ENCODE measurements around the gene E2F1.

The E2F1 gene

GRCh38 chr20:33687993-33688937, 2.1 kb upstream of the E2F1 start:
- DNase-seq (ENCODE audit: low read depth in 2 of 2, low spot score in 1 of 2): no peak

GRCh38 chr20:33687370-33687915, 1.3 kb upstream of the E2F1 start:
- DNase-seq (ENCODE audit: low read depth in 2 of 2, low spot score in 1 of 2): no peak

GRCh38 chr20:33686984-33687366, 790 bp upstream of the E2F1 start:
- no peak for DNase-seq (ENCODE audit: low read depth in 2 of 2, low spot score in 1 of 2)

- no peak for DNase-seq (ENCODE audit: low read depth in 2 of 2, low spot score in 1 of 2)
Measured at GRCh38 chr20:33685328-33686099, 671 bp downstream of the E2F1 start.

GRCh38 chr20:33684533-33685327, 1.5 kb downstream of the E2F1 start:
- no peak for DNase-seq (ENCODE audit: low read depth in 2 of 2, low spot score in 1 of 2)

GRCh38 chr20:33681728-33682353, 4.3 kb downstream of the E2F1 start:
- DNase-seq (ENCODE audit: low read depth in 2 of 2, low spot score in 1 of 2): no peak

GRCh38 chr20:33681288-33681687, 4.9 kb downstream of the E2F1 start:
- no peak for DNase-seq (ENCODE audit: low read depth in 2 of 2, low spot score in 1 of 2)

GRCh38 chr20:33680686-33681085, 5.5 kb downstream of the E2F1 start:
- no peak for DNase-seq (ENCODE audit: low read depth in 2 of 2, low spot score in 1 of 2)

GRCh38 chr20:33679758-33680485, 6.3 kb downstream of the E2F1 start:
- no peak for DNase-seq (ENCODE audit: low read depth in 2 of 2, low spot score in 1 of 2)

GRCh38 chr20:33677991-33678702, 8.0 kb downstream of the E2F1 start:
- no peak for DNase-seq (ENCODE audit: low read depth in 2 of 2, low spot score in 1 of 2)

- no peak for DNase-seq (ENCODE audit: low read depth in 2 of 2, low spot score in 1 of 2)
Measured at GRCh38 chr20:33676652-33677645, 9.2 kb downstream of the E2F1 start.

GRCh38 chr20:33676121-33676520, 10.1 kb downstream of the E2F1 start:
- no peak for DNase-seq (ENCODE audit: low read depth in 2 of 2, low spot score in 1 of 2)

GRCh38 chr20:33675136-33675959, 10.8 kb downstream of the E2F1 start:
- no peak for DNase-seq (ENCODE audit: low read depth in 2 of 2, low spot score in 1 of 2)

- DNase-seq (ENCODE audit: low read depth in 2 of 2, low spot score in 1 of 2): no peak
Measured at GRCh38 chr20:33674294-33675135, 11.7 kb downstream of the E2F1 start, which contains the start of gene NECAB3. Gene NECAB3, minus strand, starts transcription at chr20:33674428. Its CDS starts 76 bp downstream, at chr20:33674352.

- no peak for DNase-seq (ENCODE audit: low read depth in 2 of 2, low spot score in 1 of 2)
Measured at GRCh38 chr20:33673410-33674293, 12.5 kb downstream of the E2F1 start.
